Fibroblast of peridontal ligament (primary cell): ENCODE data around the gene CDKN2AIP.
"Not testable (repeated sequence)": the region's sequence is repeated elsewhere in the genome, so short reads cannot be mapped to it uniquely, and the experiment has no call there.

Experiments
- DNase-seq: peaks from one replicate; pipeline ENCODE4 v3.0.0-alpha.2; 2010; ENCODE audit errors: extremely low read depth

The CDKN2AIP gene

GRCh38 chr4:183448436-183448835 lies 4.0 kb downstream of the CDKN2AIP start:
- DNase-seq = peak; percentile 41

- DNase-seq = no peak
Observed at GRCh38 chr4:183449193-183449882, 4.9 kb downstream of the CDKN2AIP start.

- DNase-seq = no peak
Observed at GRCh38 chr4:183450108-183450507, 5.7 kb downstream of the CDKN2AIP start.

GRCh38 chr4:183455431-183456195 lies 11.2 kb downstream of the CDKN2AIP start:
- DNase-seq = peak; percentile 15

- no peak for DNase-seq
Observed at GRCh38 chr4:183458005-183458404, 13.6 kb downstream of the CDKN2AIP start.

- DNase-seq = not testable (repeated sequence)
Observed at GRCh38 chr4:183463903-183464619, 19.6 kb downstream of the CDKN2AIP start.

- not testable (repeated sequence) for DNase-seq
Observed at GRCh38 chr4:183465879-183466278, 21.4 kb downstream of the CDKN2AIP start.

- DNase-seq = no peak
Observed at GRCh38 chr4:183467246-183467645, 22.8 kb downstream of the CDKN2AIP start.

- DNase-seq = no peak
Observed at GRCh38 chr4:183468210-183469095, 24.0 kb downstream of the CDKN2AIP start.

GRCh38 chr4:183469285-183469684 lies 24.8 kb downstream of the CDKN2AIP start:
- DNase-seq = no peak

- DNase-seq = no peak
Observed at GRCh38 chr4:183469936-183470335, 25.5 kb downstream of the CDKN2AIP start.

GRCh38 chr4:183470821-183471220 lies 26.4 kb downstream of the CDKN2AIP start:
- no peak for DNase-seq

- DNase-seq = peak; percentile 82
Observed at GRCh38 chr4:183471946-183472708, 27.7 kb downstream of the CDKN2AIP start.

- no peak for DNase-seq
Observed at GRCh38 chr4:183478123-183478522, 33.7 kb downstream of the CDKN2AIP start.

GRCh38 chr4:183478926-183479325 lies 34.5 kb downstream of the CDKN2AIP start:
- DNase-seq = peak; percentile 64

- DNase-seq = not testable (repeated sequence)
Observed at GRCh38 chr4:183482515-183483095, 38.2 kb downstream of the CDKN2AIP start.

- no peak for DNase-seq
Observed at GRCh38 chr4:183483997-183484396, 39.6 kb downstream of the CDKN2AIP start.

GRCh38 chr4:183485411-183486160 lies 41.1 kb downstream of the CDKN2AIP start:
- DNase-seq = no peak

GRCh38 chr4:183492791-183493222 lies 48.4 kb downstream of the CDKN2AIP start:
- peak; percentile 51 for DNase-seq

- no peak for DNase-seq
Observed at GRCh38 chr4:183493246-183493645, 48.8 kb downstream of the CDKN2AIP start.
